Caki2 (cell line): ENCODE measurements around the gene SLC27A4. TPM values are rescaled to one million over a fixed set of nuclear protein-coding genes. Genes with fewer than 3 reads are reported as not detected.

Source experiments
- DNase-seq: peaks from one replicate; pipeline ENCODE4 v3.0.0-alpha.2; 2015; ENCODE audit warnings: low read depth
- in situ Hi-C: cut with HindIII; loops from 2 replicates; pipeline ENCODE4 v1.10.0; 2016; ENCODE audit warnings: low sequenced_read_pairs, low pct_unique_long_range_greater_than_20kb, mixed read lengths
- total RNA-seq: library from RNA; depleted of rRNA; stranded (reverse); fragments of >200 nt; shearing (Covaris generic); gene quantifications from 2 replicates; pipeline ENCODE4 v1.2.3, GENCODE V29; 2014; ENCODE audit warnings: low replicate concordance

The SLC27A4 gene
- total RNA-seq, 1 experiment from 2014 or later = 22.0 TPM

DNA sequence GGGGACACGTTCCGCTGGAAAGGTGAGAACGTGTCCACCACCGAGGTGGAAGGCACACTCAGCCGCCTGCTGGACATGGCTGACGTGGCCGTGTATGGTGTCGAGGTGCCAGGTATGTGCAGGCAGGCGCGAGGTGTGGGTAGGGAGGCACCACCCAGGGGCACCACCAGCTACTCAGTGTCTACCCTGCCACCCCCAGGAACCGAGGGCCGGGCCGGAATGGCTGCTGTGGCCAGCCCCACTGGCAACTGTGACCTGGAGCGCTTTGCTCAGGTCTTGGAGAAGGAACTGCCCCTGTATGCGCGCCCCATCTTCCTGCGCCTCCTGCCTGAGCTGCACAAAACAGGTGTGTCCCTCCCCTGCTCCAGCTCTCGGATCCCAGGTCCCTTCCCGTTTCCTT, 15.1 kb downstream of the SLC27A4 start:
- in situ Hi-C loops = no loop called here
- DNase-seq = no peak

DNA sequence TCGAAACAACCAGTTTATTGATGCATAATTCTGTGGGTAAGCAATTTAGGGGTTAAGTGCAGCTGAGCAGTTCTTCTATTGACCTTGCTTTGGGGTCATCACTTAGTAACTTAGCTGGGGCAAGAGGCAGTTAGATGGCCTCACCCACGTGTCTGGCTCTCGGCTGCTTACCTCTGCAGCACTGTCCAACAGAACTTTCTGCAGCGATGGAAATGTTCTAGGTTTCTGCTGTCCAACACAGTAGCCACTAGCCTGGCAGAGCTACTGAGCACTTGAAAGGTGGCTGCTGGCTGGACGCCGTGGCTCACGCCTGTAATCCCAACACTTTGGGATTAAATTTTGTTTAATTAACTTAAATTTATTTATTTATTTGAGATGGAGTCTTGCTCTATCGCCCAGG, 17.8 kb downstream of the SLC27A4 start:
- in situ Hi-C loops = no loop called here
- DNase-seq = no peak

DNA sequence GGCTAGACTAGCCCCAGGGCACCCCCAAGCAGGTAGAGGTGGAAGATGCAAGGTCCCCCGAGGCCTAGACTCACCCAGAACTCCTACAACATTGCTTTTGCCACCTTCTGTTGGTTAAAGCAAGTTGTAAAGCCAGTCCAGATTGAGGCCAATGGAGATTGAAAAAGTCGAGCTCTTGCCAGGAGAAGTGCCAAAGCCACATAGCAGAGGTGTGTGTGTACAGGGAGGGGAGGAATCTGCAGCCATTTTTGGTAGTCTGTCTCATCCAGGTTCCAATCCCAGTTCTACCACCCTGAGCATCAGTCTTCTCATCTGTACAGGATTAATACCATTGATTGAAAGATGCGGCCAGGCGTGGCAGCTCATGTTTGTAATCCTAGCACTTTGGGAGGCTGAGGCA, 18.5 kb downstream of the SLC27A4 start:
- DNase-seq = no peak
- in situ Hi-C loops = no loop called here

DNA sequence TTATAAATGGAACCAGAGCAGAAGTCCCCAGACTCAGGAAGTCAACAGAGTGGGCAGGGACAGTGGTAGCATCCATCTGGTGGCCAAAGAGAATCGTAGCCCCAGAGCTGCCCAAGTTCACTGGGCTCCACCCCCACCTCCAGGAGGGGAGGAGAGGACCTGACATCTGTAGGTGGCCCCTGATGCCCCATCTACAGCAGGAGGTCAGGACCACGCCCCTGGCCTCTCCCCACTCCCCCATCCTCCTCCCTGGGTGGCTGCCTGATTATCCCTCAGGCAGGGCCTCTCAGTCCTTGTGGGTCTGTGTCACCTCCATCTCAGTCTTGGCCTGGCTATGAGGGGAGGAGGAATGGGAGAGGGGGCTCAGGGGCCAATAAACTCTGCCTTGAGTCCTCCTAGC, 20.5 kb downstream of the SLC27A4 start:
- in situ Hi-C loops = no loop called here
- DNase-seq = no peak

DNA sequence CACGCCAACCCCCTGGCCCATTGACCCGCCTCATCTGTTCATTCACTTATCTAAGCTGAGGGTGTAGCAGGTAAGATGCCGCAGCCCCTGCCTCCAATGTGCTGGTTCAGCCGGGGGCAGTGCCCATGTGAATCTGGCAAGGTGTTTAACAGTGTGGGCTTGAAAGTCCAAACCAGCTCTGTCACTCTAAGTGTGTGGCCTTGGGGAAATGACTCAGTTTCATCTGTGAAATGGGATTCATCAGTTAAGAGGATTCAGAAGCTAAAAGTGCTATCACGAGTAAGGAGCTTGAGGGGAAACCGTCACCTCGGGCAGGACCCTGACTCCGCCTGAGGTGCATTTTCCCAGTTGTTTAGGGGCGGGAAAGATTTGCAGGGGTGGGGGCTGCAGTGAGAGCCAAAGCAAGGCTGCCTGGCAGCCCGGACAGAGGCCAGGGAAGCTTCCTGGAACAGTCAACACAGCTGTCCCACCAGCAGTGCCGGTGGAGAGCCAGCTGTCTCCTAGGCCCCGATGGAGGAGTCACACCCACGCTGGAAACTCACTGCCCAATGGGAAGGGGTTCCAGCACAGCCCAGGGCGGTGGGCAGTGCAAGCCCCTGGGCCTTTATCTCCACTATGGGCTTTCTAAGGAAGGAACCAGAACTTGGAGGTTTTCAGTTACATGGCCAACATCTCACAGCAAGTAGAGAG, 21.1 kb downstream of the SLC27A4 start:
- in situ Hi-C loops = no loop called here

DNA sequence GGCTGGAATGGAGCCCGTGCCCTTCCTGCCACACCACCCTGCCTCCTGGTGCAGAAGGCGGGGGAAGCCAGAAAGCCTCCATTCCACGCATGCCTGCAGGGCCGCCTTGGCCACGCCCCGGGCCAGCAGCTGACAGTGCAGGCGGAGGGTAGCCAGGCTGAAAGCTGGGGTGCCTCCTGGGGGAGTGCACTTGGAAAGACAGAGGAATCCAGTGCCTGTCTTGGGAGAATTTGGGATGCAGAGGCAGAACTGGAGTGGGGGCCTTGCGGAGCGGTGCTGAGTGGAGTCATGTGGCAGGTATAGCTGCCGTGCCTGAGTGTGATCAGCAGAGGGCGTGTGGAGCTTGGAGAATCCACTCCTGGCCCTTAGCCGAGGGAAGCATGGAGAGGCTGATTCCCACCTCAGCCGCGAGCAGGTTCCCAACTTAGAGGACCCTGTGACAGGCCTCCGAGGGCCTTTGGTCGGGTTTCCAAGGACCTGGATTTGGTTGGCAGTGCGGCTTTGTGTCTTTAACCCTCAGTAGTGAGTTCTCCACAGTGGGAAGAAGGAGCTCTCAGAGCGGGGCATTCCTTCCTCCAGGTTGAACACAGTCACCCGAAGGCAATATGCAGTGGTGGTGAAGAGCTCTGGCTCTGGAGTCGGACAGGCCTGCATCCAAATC, 21.8 kb downstream of the SLC27A4 start:
- peak; percentile 76 for DNase-seq
- in situ Hi-C loops = no loop called here

More for the DNA sequence above, 21.1 kb downstream of the SLC27A4 start:
- DNase-seq = no peak

DNA sequence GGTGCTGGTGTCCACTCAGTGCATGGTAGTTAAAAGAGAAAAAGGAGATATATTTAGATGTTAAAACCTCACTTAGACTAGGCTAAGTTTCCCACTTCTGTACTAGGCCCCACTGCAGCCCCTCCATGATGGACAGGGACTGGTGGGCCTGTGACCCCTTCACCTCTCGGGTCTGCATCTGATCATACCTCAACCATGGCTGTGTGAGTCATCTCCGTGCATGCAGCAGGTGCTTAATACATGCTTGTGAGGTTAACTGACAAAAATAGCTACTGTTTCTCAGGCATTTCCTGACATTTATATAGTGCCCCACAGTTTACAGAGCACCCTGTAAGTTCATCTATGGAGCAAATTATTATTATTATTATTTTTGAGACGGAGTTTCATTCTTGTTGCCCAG, 22.4 kb downstream of the SLC27A4 start:
- no peak for DNase-seq
- in situ Hi-C loops = no loop called here

DNA sequence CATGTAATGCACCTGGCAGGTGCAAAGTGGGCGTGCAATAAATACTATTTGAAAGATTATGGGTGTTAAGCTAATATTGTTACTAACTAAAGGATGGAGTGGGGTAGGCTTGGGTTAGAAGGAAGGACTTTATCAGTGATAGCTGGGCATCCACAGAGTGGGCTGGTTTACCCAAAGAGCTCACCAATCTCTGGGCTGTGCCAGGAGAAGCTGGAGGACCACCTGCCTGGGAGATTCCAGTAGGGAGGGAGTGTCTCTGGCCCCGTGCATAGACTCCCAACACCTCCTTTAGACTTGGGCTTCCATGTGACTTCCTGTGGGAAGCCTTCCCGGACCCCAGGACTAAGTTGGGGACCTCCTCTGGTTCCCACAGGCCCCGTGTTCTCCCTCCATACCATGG, 25.2 kb downstream of the SLC27A4 start:
- DNase-seq = no peak
- in situ Hi-C loops = no loop called here

DNA sequence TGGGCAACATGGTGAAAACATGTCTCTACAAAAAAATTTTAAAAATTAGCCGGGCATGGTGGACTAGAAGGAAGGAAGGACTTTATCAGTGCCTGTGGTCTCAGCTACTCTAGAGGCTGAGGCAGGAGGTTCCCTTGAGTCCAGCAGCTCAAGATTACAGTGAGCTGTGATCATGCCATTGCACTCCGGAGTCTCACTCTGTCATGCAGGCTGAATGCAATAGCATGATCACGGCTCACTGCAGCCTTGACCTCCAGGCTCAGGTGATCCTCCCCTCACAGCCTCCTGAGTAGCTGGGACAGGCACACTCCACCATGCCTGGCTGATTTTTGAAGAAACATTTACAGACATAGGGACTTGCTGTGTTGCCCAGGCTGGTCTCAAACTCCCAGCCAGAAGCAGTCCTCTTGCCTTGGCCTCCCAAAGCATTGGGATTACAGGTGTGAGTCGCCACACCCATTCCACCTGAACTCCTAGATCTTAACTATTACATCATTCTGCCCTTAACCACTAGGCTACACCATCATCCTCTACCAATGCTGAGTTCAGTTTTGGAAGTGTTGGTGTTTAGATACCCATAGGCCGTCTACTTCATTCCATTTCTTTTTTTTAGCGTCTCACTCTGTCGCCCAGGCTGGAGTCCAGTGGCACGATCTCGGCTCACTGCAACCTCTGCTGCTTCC, 28.8 kb downstream of the SLC27A4 start:
- in situ Hi-C loops = no loop called here
- no peak for DNase-seq

DNA sequence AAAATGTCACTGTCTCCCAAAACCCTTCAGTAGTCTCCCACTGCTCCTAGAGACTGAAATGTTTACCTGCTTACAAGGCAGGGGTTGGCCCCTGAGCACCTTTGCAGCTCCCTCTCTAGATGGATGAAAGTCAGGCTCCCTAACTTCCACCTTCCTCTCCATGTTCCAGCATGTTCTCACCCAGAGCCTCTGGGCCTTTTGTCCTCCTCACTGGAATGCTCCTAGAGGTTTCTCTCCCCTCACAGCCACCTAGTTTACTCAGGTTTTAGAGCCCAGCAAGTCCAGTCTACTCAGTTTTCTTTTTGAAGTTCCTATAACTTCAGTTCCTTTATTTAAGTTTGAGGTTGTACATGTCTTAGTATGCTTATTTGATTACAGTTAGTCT, 30.0 kb downstream of the SLC27A4 start:
- in situ Hi-C loops = no loop called here
- no peak for DNase-seq

DNA sequence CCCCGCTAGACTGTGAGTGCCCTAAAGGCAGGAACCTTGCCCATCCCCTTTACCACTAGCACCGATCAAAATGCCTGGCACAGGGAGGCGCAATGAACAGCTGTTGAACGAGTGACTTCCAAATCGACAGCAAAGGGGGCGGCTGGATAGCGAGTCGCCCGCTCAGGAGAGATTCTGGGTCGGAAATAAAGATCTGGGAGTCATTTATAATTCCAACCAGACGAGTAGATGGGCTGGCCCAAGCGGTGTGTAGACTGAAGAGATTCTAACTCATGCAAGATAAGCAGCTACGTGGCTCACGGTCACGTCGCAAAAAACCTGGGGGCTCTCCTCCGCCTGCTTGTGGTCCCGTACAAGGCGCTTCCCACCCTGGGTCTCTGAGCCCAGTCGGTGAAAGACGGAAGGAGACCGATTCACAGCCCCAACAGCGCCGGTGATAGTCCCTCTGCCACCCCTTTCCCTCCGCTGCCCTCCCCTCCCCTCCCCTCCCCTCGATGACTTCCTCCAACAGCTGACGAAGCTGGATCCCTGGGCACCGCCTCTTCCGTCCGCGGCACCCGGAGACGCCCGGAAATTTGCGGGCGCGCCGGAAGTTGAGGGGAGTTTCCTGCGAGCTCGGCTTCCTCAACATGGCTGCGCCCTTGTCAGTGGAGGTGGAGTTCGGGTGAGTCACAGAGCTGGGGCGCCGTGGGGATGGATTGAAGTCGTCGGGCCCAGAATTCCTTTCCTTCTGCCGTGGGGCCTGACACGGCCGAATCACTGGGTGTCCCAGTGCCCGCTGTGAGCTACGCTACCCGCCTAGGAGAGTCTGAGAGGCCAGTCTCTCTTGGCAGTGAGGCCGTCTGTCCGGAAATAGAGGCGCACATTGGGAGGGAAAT, 30.7 kb downstream of the SLC27A4 start, which contains the start of gene URM1:
Gene URM1 (plus strand): TSS at position 623 of the 878 bp plus-strand sequence. CDS start 7 bp downstream, at position 630.
- peak; percentile 95 for DNase-seq
- in situ Hi-C loops = no loop called here

DNA sequence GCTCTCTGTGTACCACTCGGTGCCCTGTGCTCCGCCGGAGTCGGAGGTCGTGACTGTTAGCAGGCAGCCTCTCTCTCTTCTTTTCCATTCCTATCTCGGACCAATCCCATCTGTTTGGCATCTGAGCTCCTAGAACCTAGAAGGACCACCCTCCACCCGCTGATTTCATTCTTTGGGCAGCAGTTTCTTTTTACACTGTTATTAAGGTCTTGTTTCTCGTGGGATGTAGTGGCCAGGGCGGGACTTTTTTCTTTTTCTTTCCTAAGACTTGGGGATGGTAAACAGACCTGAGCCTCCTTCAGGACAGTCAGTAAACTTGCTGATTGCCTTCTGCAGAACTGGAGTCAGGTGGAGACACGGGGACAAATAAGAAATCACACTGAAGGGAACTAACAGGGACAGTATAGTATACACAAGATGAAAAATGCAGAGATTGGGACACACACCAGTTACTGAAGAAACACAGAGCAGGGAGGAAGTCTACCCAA, 31.3 kb downstream of the SLC27A4 start:
- DNase-seq = peak; percentile 8
- in situ Hi-C loops = no loop called here

DNA sequence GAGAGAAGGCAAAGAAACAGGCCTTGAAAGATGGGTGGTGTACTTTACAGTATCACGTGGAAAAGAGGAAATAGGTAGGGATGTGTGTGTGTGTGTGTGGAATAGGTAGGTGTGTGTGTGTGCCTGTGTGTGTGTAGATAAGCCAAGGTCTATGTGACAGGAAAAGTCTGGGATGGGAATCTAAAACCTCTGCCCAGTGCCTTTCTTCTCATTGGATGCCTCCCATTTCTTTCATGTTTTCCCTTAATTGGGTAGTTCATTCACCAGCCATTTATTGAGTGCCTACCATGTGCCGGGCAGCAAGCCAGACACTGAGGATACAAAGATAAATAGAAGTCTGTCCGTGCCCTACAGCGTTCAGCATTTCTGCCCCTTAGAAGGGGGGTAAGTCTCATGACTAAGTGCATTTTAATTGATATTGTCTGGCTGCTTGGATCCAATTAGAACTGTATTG, 31.9 kb downstream of the SLC27A4 start:
- in situ Hi-C loops = no loop called here
- DNase-seq = peak; percentile 52

DNA sequence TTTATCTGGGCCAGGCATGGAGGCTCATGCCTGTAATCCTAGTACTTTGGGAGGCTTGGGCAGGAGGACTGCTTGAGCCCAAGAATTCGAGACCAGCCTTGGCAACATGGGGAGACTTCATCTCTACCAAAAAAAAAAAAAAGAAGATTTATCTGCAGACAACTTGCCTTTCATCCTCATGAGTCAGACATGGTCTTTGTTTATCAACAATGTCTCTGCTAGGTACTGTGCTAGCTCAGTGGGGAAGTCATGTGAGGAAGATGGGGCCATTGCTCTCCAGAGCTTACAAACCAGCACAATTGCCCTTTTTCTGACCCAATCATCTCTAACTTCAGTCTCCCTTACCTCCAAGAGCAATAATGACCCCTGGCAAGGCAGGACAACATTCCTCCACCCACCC, 32.5 kb downstream of the SLC27A4 start:
- peak; percentile 37 for DNase-seq

DNA sequence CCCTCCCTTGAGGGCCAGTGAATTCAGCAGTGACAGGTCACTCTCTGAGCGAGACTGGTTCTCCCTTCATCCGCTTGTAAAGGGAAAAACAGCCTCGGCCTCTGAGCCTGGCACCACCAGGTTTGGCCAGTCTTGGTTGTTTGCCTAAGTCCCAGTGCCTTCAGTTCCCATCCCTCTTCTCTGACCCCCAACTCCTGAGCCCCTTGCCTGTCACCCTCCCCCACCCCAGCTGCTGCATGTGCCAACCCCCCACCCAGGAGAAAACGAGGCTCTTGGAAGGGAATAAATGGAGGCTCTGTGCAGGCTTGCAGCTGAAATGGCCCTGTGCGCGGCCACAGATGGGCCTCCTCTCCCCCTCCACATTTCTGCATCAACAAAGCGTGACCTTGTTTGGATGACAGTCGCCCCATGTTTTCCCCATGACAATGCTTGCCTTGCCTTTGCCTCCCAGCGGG, 33.9 kb downstream of the SLC27A4 start:
- in situ Hi-C loops = no loop called here

More for the DNA sequence above, 32.5 kb downstream of the SLC27A4 start:
- in situ Hi-C loops = no loop called here

DNA sequence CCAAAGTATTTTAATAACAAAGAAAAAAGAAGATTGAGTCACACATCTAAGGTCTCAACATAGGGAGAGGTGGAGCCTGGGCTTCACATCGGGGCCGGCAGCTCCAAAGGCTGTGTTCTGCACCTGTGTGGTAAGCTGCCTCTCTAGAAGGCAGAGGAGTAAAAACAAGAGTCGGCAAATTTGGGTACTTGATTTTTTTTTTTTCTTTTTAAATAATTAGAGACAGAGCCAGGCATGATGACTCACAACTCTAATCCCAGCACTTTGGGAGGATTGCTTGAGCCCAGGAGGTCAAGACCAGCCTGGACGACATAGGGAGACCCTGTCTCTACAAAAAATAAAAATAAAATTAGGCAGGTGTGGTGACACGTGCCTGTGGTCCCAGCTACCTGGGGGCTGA, 35.5 kb downstream of the SLC27A4 start:
- DNase-seq = no peak
- in situ Hi-C loops = no loop called here

More for the DNA sequence above, 33.9 kb downstream of the SLC27A4 start:
- no peak for DNase-seq

DNA sequence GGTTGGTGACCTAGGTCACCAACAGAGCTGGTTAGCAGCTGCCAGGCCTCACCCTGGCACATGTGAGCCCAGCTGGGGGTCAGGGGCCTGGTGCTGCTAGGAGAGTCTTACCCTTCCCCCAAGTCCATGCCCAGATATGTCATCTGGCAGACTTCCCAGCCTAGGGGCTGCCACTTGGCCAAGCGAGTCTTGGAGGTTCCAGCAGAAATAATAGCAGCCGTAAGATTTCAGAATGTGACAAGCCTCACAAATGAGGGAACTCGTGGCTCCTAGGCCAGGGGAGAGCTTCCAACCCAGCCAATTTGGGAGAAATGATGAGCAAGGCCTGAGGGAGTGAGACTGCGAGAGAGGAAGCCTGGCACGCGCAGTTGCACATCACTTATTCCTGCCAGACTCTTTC, 41.9 kb downstream of the SLC27A4 start:
- no peak for DNase-seq
- in situ Hi-C loops = no loop called here
